Midbrain (tissue), 1 donor: ENCODE data around the gene GREB1.

ENCODE experiments used
- DNase-seq: peaks from one replicate; lab custom pipeline; 2025; lab: John Stamatoyannopoulos, UW

GREB1 gene

DNA sequence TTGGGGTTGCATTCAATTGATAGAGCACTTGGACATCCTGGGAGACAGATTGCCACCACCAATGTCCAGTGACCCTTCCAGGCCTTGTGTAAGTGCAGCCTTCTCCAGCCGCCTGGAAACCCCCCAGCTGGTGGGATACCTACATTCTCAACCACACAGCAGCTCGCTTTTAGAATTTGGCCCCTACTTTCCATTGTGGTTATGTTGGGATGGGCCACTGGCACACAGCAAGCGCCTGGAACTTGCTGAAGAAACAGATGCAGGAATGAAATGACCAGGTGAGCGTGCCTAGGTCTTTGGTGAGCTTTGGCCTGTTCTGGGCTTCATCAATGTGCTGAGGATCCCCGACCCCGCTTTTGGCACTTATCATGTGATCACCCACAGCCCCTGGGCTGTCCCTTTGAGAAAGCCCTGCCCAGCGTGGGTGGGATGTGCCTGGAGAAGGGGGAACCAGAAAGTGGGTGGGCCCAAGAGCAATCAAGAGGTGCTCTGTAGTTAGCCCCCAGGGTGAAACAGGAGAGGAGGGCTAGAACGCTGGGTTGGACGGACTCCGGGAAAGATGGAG lies 152.1 kb downstream of the GREB1 start:
- no peak for DNase-seq

DNA sequence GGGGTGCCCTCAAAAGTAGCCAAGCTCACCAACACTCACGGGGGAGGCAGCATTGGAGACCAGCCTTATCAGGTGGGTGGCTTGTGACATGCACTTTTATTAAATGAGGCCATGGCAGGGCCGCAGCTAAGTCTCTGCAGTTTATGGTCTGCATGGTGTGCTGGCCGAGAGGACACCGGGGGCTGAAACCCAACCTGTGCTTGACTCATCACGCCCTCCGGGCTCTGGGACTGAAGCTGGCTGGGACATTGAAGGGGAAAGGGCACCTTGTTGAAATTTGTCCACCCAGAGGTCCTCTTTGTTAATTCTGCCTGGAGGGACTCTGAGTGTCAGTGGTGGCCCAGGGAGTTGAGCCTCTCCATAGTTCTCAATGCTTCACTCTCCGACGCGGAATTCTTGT lies 153.9 kb downstream of the GREB1 start:
- DNase-seq, result no peak

DNA sequence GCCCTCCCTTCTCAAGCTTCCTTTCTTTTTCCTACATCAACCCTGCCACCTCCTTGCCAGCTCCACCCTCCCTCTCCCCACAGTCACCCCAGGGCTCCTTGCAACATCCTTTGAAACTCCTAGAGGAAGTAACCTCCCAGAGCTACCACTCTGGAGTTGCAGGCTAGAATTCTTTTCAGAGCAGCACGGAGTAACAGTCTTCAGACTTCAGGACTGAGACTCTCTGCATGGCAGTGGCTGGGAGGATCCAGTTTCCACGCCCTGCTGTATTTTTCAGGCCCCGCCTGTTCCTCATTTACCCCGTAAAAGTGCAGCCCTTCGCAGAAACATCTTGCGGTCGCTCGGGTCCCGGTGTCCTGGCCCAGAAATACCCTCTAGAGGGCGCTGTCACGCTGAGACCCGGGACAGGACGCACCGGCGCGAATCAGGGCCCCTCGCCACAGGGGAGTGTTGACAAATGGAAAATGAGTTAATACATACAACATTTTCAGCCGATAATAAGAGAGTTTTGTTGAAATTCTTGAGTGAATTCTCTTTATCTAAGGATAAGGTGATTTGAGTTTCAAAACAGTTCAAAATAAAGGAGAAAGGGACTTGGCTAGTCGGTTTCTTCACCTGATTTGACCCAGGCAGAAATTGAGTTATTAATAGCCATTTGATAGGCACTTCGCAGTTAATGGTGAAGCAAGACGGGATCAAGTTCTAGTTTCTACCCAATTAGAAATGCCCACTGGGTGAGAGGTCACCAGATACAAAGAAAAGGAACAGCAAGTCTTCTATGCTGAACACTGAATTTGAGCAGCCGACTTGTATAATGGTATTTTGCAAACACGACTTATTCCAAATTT lies 154.6 kb downstream of the GREB1 start:
- DNase-seq, result peak; percentile 78

DNA sequence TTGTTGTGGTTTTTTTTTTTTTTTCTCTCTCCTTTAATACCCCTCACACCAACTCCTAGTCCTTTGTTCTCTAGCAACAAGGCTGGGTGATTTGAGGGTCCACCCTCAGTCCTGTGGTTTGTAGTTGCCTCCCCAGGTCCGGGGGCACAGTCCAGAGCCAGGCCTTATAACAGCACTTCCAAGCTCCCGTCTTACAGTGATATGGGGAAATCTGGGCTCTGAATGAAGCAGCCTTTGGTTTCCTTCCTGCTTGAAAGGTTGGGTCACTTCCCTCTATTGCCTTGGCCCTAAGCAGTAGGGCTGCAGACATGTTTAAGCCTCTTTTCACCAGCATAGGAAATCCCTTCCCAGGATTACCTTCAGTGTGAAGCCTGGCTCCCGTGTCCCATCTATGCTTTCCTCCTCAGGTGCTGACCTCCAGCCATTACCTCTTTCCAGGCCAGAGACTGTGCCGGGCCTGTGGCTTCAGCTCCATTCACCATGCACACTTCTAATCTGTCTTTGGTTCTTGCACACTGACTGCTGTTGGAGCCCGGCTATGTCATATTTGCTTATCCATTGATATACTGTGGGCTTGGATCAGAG lies 157.3 kb downstream of the GREB1 start:
- DNase-seq, result no peak
